ENCODE data around the gene HYAL1.
"Not testable (repeated sequence)": the region's sequence is repeated elsewhere in the genome, so short reads cannot be mapped to it uniquely, and the experiment has no call there.

Gene HYAL1

GRCh38 chr3:50286322-50287227, 16.8 kb downstream of the HYAL1 start:
- Histone ChIP-seq H3K9ac (ENCODE audit: low read depth, low read length) (no peak overlapping the region), H3K36me3 (ENCODE audit: control insufficient read depth, insufficient read depth, low read length) (peaks cover 37% of the 10 kb centered on the region), H3K4me3 (ENCODE audit: low read depth, low read length) (no peak overlapping the region), H3K27me3 (ENCODE audit: control insufficient read depth, insufficient read depth, low read length) (no peaks in the 10 kb centered on the region), H3K4me1 (ENCODE audit: control insufficient read depth, insufficient read depth, low read length) (no peaks in the 10 kb centered on the region), H3K9me3 (ENCODE audit: control insufficient read depth, insufficient read depth, low read length) (no peaks in the 10 kb centered on the region)

- H3K4me3 ChIP-seq (ENCODE audit: low read depth, low read length); H3K27me3 ChIP-seq (ENCODE audit: control insufficient read depth, insufficient read depth, low read length); H3K9ac ChIP-seq (ENCODE audit: low read depth, low read length); H3K4me1 ChIP-seq (ENCODE audit: control insufficient read depth, insufficient read depth, low read length); H3K9me3 ChIP-seq (ENCODE audit: control insufficient read depth, insufficient read depth, low read length): not testable (repeated sequence)
- H3K36me3 ChIP-seq (ENCODE audit: control insufficient read depth, insufficient read depth, low read length), result peaks cover 21% of the 10 kb centered on the region
These were observed 19.3 kb downstream of the HYAL1 start for GRCh38 chr3:50284121-50284520.

GRCh38 chr3:50279255-50280016, 23.9 kb downstream of the HYAL1 start:
- Histone ChIP-seq H3K9me3 (ENCODE audit: control insufficient read depth, insufficient read depth, low read length) (no peaks in the 10 kb centered on the region), H3K27me3 (ENCODE audit: control insufficient read depth, insufficient read depth, low read length) (peaks cover 31% of the 10 kb centered on the region), H3K36me3 (ENCODE audit: control insufficient read depth, insufficient read depth, low read length) (no peaks in the 10 kb centered on the region), H3K4me3 (ENCODE audit: low read depth, low read length) (no peak overlapping the region), H3K9ac (ENCODE audit: low read depth, low read length) (no peak overlapping the region), H3K4me1 (ENCODE audit: control insufficient read depth, insufficient read depth, low read length) (no peaks in the 10 kb centered on the region)

- Histone ChIP-seq H3K4me1 (ENCODE audit: control insufficient read depth, insufficient read depth, low read length) (peaks cover 3% of the 10 kb centered on the region), H3K27me3 (ENCODE audit: control insufficient read depth, insufficient read depth, low read length) (peaks cover 37% of the 10 kb centered on the region), H3K9me3 (ENCODE audit: control insufficient read depth, insufficient read depth, low read length) (no peaks in the 10 kb centered on the region), H3K4me3 (ENCODE audit: low read depth, low read length) (no peak within 1 kb of the TSS), H3K9ac (ENCODE audit: low read depth, low read length) (no peak within 1 kb of the TSS), H3K36me3 (ENCODE audit: control insufficient read depth, insufficient read depth, low read length) (no peaks in the 10 kb centered on the region)
These were observed 24.5 kb downstream of the HYAL1 start, which contains the start of gene LSMEM2 for GRCh38 chr3:50278880-50279224. TSS of gene LSMEM2 (plus strand) at chr3:50279087. CDS start at chr3:50279114, 27 bp downstream.

- Histone ChIP-seq H3K4me3 (ENCODE audit: low read depth, low read length) (no peak overlapping the region), H3K27me3 (ENCODE audit: control insufficient read depth, insufficient read depth, low read length) (peaks cover 43% of the 10 kb centered on the region), H3K36me3 (ENCODE audit: control insufficient read depth, insufficient read depth, low read length) (no peaks in the 10 kb centered on the region), H3K4me1 (ENCODE audit: control insufficient read depth, insufficient read depth, low read length) (peaks cover 3% of the 10 kb centered on the region), H3K9ac (ENCODE audit: low read depth, low read length) (no peak overlapping the region), H3K9me3 (ENCODE audit: control insufficient read depth, insufficient read depth, low read length) (no peaks in the 10 kb centered on the region)
These were observed 25.1 kb downstream of the HYAL1 start for GRCh38 chr3:50278123-50278879.

GRCh38 chr3:50276762-50277101, 26.6 kb downstream of the HYAL1 start:
- Histone ChIP-seq H3K9ac (ENCODE audit: low read depth, low read length) (peak overlapping the region; percentile 37), H3K4me3 (ENCODE audit: low read depth, low read length) (peak overlapping the region; percentile 55), H3K4me1 (ENCODE audit: control insufficient read depth, insufficient read depth, low read length) (peaks cover 3% of the 10 kb centered on the region), H3K9me3 (ENCODE audit: control insufficient read depth, insufficient read depth, low read length) (no peaks in the 10 kb centered on the region), H3K36me3 (ENCODE audit: control insufficient read depth, insufficient read depth, low read length) (no peaks in the 10 kb centered on the region), H3K27me3 (ENCODE audit: control insufficient read depth, insufficient read depth, low read length) (peaks cover 46% of the 10 kb centered on the region)

GRCh38 chr3:50275996-50276761, 27.2 kb downstream of the HYAL1 start:
- Histone ChIP-seq H3K9ac (ENCODE audit: low read depth, low read length) (peak overlapping the region; percentile 37), H3K36me3 (ENCODE audit: control insufficient read depth, insufficient read depth, low read length) (no peaks in the 10 kb centered on the region), H3K27me3 (ENCODE audit: control insufficient read depth, insufficient read depth, low read length) (peaks cover 46% of the 10 kb centered on the region), H3K4me3 (ENCODE audit: low read depth, low read length) (peak overlapping the region; percentile 55), H3K4me1 (ENCODE audit: control insufficient read depth, insufficient read depth, low read length) (peaks cover 3% of the 10 kb centered on the region), H3K9me3 (ENCODE audit: control insufficient read depth, insufficient read depth, low read length) (no peaks in the 10 kb centered on the region)

GRCh38 chr3:50275141-50275995, 28.0 kb downstream of the HYAL1 start:
- Histone ChIP-seq H3K4me3 (ENCODE audit: low read depth, low read length) (peak overlapping the region; percentile 55), H3K27me3 (ENCODE audit: control insufficient read depth, insufficient read depth, low read length) (peaks cover 46% of the 10 kb centered on the region), H3K4me1 (ENCODE audit: control insufficient read depth, insufficient read depth, low read length) (peaks cover 3% of the 10 kb centered on the region), H3K36me3 (ENCODE audit: control insufficient read depth, insufficient read depth, low read length) (peaks cover 4% of the 10 kb centered on the region), H3K9ac (ENCODE audit: low read depth, low read length) (no peak overlapping the region), H3K9me3 (ENCODE audit: control insufficient read depth, insufficient read depth, low read length) (no peaks in the 10 kb centered on the region)

- Histone ChIP-seq H3K4me1 (ENCODE audit: control insufficient read depth, insufficient read depth, low read length) (peaks cover 5% of the 10 kb centered on the region), H3K9me3 (ENCODE audit: control insufficient read depth, insufficient read depth, low read length) (no peaks in the 10 kb centered on the region), H3K4me3 (ENCODE audit: low read depth, low read length) (peak overlapping the region; percentile 55), H3K9ac (ENCODE audit: low read depth, low read length) (no peak overlapping the region), H3K36me3 (ENCODE audit: control insufficient read depth, insufficient read depth, low read length) (peaks cover 4% of the 10 kb centered on the region), H3K27me3 (ENCODE audit: control insufficient read depth, insufficient read depth, low read length) (peaks cover 46% of the 10 kb centered on the region)
These were observed 28.8 kb downstream of the HYAL1 start for GRCh38 chr3:50274371-50275104.

GRCh38 chr3:50273689-50274065, 29.7 kb downstream of the HYAL1 start:
- H3K9me3 ChIP-seq (ENCODE audit: control insufficient read depth, insufficient read depth, low read length), result no peaks in the 10 kb centered on the region
- peak overlapping the region; percentile 47 for H3K4me3 ChIP-seq (ENCODE audit: low read depth, low read length)
- peaks cover 4% of the 10 kb centered on the region for H3K36me3 ChIP-seq (ENCODE audit: control insufficient read depth, insufficient read depth, low read length)
- peaks cover 9% of the 10 kb centered on the region for H3K4me1 ChIP-seq (ENCODE audit: control insufficient read depth, insufficient read depth, low read length)
- no peak overlapping the region for H3K9ac ChIP-seq (ENCODE audit: low read depth, low read length)
- H3K27me3 ChIP-seq (ENCODE audit: control insufficient read depth, insufficient read depth, low read length), result peaks cover 46% of the 10 kb centered on the region
